Activated T-cell treated with anti-CD3 and anti-CD28 coated beads, Interleukin-2, amount 50 U/mL, for 24 hours (primary cell): ENCODE measurements around the gene PXK.
A peak's percentile ranks its signal among the peaks of the same experiment; 100 is the strongest.

Experiments used
- DNase-seq: peaks from one replicate; pipeline ENCODE4 v3.0.0-alpha.2; 2020
- H3K27ac Mint-ChIP-seq: 2 replicates; pipeline ENCODE4 v1.8.0; 2020; ENCODE audit warnings: mild to moderate bottlenecking, mixed read lengths
- H3K27me3 Mint-ChIP-seq: 2 replicates; pipeline ENCODE4 v1.8.0; 2020; ENCODE audit warnings: mixed read lengths
- H3K36me3 Mint-ChIP-seq: 2 replicates; pipeline ENCODE4 v1.8.0; 2020; ENCODE audit warnings: low read depth, mixed read lengths
- H3K4me1 Mint-ChIP-seq: 2 replicates; pipeline ENCODE4 v1.8.0; 2020; ENCODE audit warnings: low read depth, mixed read lengths
- H3K4me3 Mint-ChIP-seq: 2 replicates; pipeline ENCODE4 v1.8.0; 2020; ENCODE audit warnings: mild to moderate bottlenecking, moderate library complexity, mixed read lengths
- H3K9me3 Mint-ChIP-seq: 2 replicates; pipeline ENCODE4 v1.8.0; 2020; ENCODE audit warnings: mixed read lengths

PXK gene

GRCh38 chr3:58452176-58452575 is 119.5 kb downstream of the PXK start:
- peaks cover 15% of the 10 kb centered on the region for H3K36me3 Mint-ChIP-seq
- no peak overlapping the region for H3K27ac Mint-ChIP-seq
- H3K4me3 Mint-ChIP-seq = no peak overlapping the region
- DNase-seq = no peak
- H3K9me3 Mint-ChIP-seq = peaks cover 21% of the 10 kb centered on the region
- peaks cover 1% of the 10 kb centered on the region for H3K4me1 Mint-ChIP-seq
- H3K27me3 Mint-ChIP-seq = no peaks in the 10 kb centered on the region

- H3K4me1 Mint-ChIP-seq = peaks cover 10% of the 10 kb centered on the region
- H3K4me3 Mint-ChIP-seq = no peak overlapping the region
- peaks cover 14% of the 10 kb centered on the region for H3K9me3 Mint-ChIP-seq
- H3K27me3 Mint-ChIP-seq = no peaks in the 10 kb centered on the region
- no peak for DNase-seq
- H3K36me3 Mint-ChIP-seq = peaks cover 15% of the 10 kb centered on the region
- no peak overlapping the region for H3K27ac Mint-ChIP-seq
Observed at GRCh38 chr3:58459160-58459559, 126.5 kb downstream of the PXK start.

- Mint-ChIP-seq H3K4me3 (no peak overlapping the region), H3K4me1 (peaks cover 22% of the 10 kb centered on the region), H3K27me3 (no peaks in the 10 kb centered on the region), H3K36me3 (no peaks in the 10 kb centered on the region), H3K9me3 (no peaks in the 10 kb centered on the region), H3K27ac (no peak overlapping the region)
- no peak for DNase-seq
Observed at GRCh38 chr3:58462829-58463180, 130.1 kb downstream of the PXK start.

- Mint-ChIP-seq H3K36me3 (no peaks in the 10 kb centered on the region), H3K4me3 (peak overlapping the region; percentile 37), H3K27me3 (no peaks in the 10 kb centered on the region), H3K4me1 (peaks cover 22% of the 10 kb centered on the region), H3K27ac (peak overlapping the region; percentile 78), H3K9me3 (no peaks in the 10 kb centered on the region)
- DNase-seq = peak; percentile 78
Observed at GRCh38 chr3:58463181-58463941, 130.7 kb downstream of the PXK start.

- no peak for DNase-seq
- no peaks in the 10 kb centered on the region for H3K27me3 Mint-ChIP-seq
- no peaks in the 10 kb centered on the region for H3K36me3 Mint-ChIP-seq
- H3K4me3 Mint-ChIP-seq = no peak overlapping the region
- peak overlapping the region; percentile 78 for H3K27ac Mint-ChIP-seq
- H3K4me1 Mint-ChIP-seq = peaks cover 22% of the 10 kb centered on the region
- no peaks in the 10 kb centered on the region for H3K9me3 Mint-ChIP-seq
Observed at GRCh38 chr3:58463942-58464271, 131.2 kb downstream of the PXK start.

GRCh38 chr3:58464866-58465265 is 132.2 kb downstream of the PXK start:
- no peaks in the 10 kb centered on the region for H3K36me3 Mint-ChIP-seq
- peaks cover 23% of the 10 kb centered on the region for H3K4me1 Mint-ChIP-seq
- no peaks in the 10 kb centered on the region for H3K27me3 Mint-ChIP-seq
- DNase-seq = no peak
- no peaks in the 10 kb centered on the region for H3K9me3 Mint-ChIP-seq
- no peak overlapping the region for H3K4me3 Mint-ChIP-seq
- no peak overlapping the region for H3K27ac Mint-ChIP-seq

GRCh38 chr3:58466899-58467563 is 134.3 kb downstream of the PXK start:
- no peaks in the 10 kb centered on the region for H3K9me3 Mint-ChIP-seq
- no peak for DNase-seq
- no peaks in the 10 kb centered on the region for H3K36me3 Mint-ChIP-seq
- no peaks in the 10 kb centered on the region for H3K27me3 Mint-ChIP-seq
- H3K27ac Mint-ChIP-seq = no peak overlapping the region
- no peak overlapping the region for H3K4me3 Mint-ChIP-seq
- peaks cover 42% of the 10 kb centered on the region for H3K4me1 Mint-ChIP-seq

- H3K27ac Mint-ChIP-seq = no peak overlapping the region
- H3K4me1 Mint-ChIP-seq = peaks cover 42% of the 10 kb centered on the region
- no peak overlapping the region for H3K4me3 Mint-ChIP-seq
- peaks cover 3% of the 10 kb centered on the region for H3K27me3 Mint-ChIP-seq
- H3K9me3 Mint-ChIP-seq = no peaks in the 10 kb centered on the region
- DNase-seq = no peak
- no peaks in the 10 kb centered on the region for H3K36me3 Mint-ChIP-seq
Observed at GRCh38 chr3:58469096-58469495, 136.4 kb downstream of the PXK start.

GRCh38 chr3:58470363-58471024 is 137.8 kb downstream of the PXK start:
- DNase-seq = no peak
- Mint-ChIP-seq H3K4me3 (no peak overlapping the region), H3K27me3 (peaks cover 3% of the 10 kb centered on the region), H3K36me3 (no peaks in the 10 kb centered on the region), H3K27ac (peak overlapping the region; percentile 88), H3K9me3 (no peaks in the 10 kb centered on the region), H3K4me1 (peaks cover 43% of the 10 kb centered on the region)

GRCh38 chr3:58471025-58471887 is 138.6 kb downstream of the PXK start:
- DNase-seq = peak; percentile 54
- Mint-ChIP-seq H3K36me3 (no peaks in the 10 kb centered on the region), H3K9me3 (no peaks in the 10 kb centered on the region), H3K27me3 (peaks cover 3% of the 10 kb centered on the region), H3K4me1 (peaks cover 41% of the 10 kb centered on the region), H3K4me3 (no peak overlapping the region), H3K27ac (peak overlapping the region; percentile 88)

GRCh38 chr3:58473275-58473674 is 140.6 kb downstream of the PXK start:
- no peak overlapping the region for H3K27ac Mint-ChIP-seq
- H3K36me3 Mint-ChIP-seq = no peaks in the 10 kb centered on the region
- no peak for DNase-seq
- no peak overlapping the region for H3K4me3 Mint-ChIP-seq
- no peaks in the 10 kb centered on the region for H3K9me3 Mint-ChIP-seq
- H3K27me3 Mint-ChIP-seq = peaks cover 3% of the 10 kb centered on the region
- H3K4me1 Mint-ChIP-seq = peaks cover 41% of the 10 kb centered on the region

- no peak for DNase-seq
- H3K4me1 Mint-ChIP-seq = peaks cover 41% of the 10 kb centered on the region
- no peaks in the 10 kb centered on the region for H3K9me3 Mint-ChIP-seq
- H3K27me3 Mint-ChIP-seq = peaks cover 3% of the 10 kb centered on the region
- H3K36me3 Mint-ChIP-seq = no peaks in the 10 kb centered on the region
- no peak overlapping the region for H3K4me3 Mint-ChIP-seq
- H3K27ac Mint-ChIP-seq = no peak overlapping the region
Observed at GRCh38 chr3:58474348-58474911, 141.7 kb downstream of the PXK start.

GRCh38 chr3:58474967-58475578 is 142.4 kb downstream of the PXK start:
- peaks cover 3% of the 10 kb centered on the region for H3K27me3 Mint-ChIP-seq
- H3K9me3 Mint-ChIP-seq = no peaks in the 10 kb centered on the region
- no peak overlapping the region for H3K4me3 Mint-ChIP-seq
- peaks cover 39% of the 10 kb centered on the region for H3K4me1 Mint-ChIP-seq
- no peak for DNase-seq
- H3K36me3 Mint-ChIP-seq = no peaks in the 10 kb centered on the region
- no peak overlapping the region for H3K27ac Mint-ChIP-seq
